HG03139 (cell line): ENCODE measurements around the gene CDH5.

Experiments used
- ATAC-seq: cut with Tn5 transposase; IDR thresholded peaks from one replicate; pipeline ENCODE4 v1.9.1; 2021; ENCODE audit not compliant: unreplicated experiment

CDH5 gene

GRCh38 chr16:66372078-66372897, 5.8 kb downstream of the CDH5 start:
- no peak for ATAC-seq

DNA sequence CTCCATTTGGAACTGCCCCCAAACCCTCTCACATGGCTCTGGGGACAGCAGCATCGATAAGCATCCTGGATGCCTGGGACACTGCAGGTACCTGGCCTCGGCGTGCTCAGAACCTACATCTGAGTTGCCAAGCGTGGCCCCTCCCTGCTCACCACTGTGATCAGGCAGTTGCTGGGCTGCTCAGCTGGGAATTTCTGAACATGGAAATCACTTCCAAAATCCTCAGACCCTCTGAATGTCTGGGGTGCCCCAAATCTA, 6.3 kb downstream of the CDH5 start:
- no peak for ATAC-seq

DNA sequence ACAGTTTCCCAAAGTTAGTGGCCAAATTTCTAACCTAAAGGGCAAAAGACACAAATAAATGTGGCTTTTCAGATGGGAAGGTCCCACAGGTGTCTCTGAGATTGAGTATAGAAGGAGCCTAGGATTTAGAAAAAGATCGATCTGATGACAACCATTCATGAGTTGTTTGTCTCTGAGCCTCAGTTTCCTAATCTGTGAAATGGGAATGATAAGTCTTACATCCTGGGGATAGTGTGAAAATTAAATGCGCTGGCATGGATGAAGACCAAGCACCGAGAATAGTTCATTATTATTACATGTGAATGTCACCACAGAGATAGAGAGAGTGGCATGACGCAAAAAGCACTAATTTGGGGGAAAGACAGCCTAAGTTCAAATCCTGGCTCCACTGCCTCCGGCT, 7.2 kb downstream of the CDH5 start:
- ATAC-seq: no peak

DNA sequence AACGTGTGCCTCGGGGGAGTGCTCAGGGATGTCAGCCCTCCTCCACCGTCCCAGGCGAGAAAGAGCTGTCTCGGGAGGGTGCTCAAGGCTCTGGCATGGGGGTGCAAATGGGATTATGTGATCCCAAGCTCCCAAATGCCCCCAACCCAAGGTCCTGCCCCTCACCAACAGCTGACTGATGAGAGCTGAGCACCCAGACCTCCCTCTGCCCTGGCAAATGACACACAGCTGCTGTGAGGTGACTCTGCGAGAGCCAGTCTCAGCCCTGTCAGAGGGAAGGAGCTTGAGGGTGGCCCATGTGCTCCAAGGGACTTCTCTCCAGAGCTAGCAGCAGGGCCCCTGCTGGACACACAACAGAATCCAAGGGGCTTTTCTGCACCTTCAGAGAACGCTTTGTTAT, 7.7 kb downstream of the CDH5 start:
- no peak for ATAC-seq

- ATAC-seq: no peak
These were observed 9.0 kb downstream of the CDH5 start for GRCh38 chr16:66375451-66375850.

GRCh38 chr16:66376114-66376513, 9.6 kb downstream of the CDH5 start:
- no peak for ATAC-seq

- no peak for ATAC-seq
These were observed 10.2 kb downstream of the CDH5 start for GRCh38 chr16:66376577-66377305.

GRCh38 chr16:66377324-66377723, 10.8 kb downstream of the CDH5 start:
- ATAC-seq: no peak

DNA sequence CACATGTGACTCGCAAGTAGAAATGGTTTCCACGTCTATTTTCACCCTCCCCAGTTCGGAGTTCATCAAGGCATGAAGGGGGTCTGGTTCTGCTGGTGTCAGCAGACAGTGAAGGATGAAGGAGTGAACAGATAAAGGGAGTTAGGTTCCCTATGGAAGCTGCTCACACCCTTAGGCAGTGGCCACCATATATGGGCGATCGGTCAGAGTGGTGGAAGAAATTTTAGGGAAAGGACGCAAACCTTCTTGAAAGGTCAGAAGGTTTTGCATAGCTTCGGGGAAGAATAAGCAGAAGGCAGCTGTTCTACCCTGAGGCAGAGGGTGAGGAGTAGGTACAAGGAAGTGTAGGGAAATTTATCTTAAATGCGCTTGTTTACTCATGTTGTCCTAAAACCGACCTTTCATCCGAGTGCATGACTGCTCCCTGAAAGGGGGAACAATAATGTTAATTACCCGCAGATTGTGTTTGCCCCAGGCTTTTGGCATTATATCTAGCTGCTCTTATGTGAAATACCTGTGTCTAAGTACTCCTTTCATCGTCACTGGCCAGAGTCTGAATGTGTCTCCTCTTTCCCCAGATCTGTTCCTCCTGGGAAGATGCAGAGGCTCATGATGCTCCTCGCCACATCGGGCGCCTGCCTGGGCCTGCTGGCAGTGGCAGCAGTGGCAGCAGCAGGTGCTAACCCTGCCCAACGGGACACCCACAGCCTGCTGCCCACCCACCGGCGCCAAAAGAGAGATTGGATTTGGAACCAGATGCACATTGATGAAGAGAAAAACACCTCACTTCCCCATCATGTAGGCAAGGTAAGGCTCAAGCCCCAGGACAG, 12.5 kb downstream of the CDH5 start:
- no peak for ATAC-seq

GRCh38 chr16:66379571-66379941, 13.1 kb downstream of the CDH5 start:
- ATAC-seq: no peak

DNA sequence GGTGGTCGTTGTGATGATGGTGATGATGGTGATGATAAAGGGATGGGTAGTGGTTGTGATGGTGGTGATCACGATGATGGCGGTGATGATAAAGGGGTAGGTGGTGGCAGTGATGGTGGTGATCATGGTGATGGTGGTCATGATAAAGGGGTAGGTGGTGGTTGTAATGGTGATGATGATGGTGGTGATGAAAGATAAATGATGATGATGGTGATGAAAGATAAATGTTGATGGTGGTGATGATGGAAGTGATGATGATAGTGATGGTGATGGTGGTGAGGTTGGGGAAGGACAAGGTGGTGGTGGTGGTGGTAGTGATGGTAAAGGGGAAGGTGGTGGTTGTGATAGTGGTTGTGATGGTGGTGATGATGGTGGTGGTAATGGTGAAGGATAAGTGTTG, 13.9 kb downstream of the CDH5 start:
- no peak for ATAC-seq

- ATAC-seq: no peak
These were observed 15.2 kb downstream of the CDH5 start for GRCh38 chr16:66381585-66382170.

DNA sequence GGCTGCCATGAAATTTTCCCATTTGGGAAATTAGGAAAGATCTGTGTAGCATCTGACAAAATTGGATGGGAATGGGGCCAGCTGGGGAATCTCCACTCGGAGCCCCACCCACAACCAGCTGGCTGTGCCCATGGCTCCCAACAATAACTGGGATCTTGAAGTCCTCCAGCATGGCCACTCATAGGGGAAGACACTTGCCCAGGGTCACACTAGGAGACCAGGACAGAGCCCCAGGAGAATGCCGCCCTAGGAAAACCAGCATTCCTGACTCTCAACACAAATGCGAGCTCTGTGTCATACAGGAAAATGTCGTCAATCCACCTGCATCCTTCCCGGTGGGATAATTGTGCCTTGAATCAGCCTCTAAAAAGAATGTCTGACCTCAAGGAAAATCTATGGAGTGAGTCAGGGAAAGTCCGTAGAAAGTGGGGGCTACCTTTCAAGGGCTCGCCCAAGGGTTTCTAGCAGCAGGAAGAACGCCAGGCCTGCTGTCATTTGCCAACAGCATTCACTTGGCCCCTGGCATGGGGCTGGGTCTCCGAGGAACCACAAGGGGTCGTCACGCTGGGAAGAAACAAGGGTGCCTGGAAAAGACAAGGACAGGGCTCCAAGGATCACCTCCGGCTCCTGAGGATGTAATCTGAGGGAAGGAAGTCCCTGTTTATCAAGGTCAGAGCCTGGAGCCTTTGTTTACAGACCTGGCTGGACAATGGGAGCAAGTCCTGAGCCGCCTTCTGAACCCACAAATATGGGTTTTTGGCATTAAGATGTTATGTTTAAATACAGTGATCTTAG, 15.9 kb downstream of the CDH5 start:
- ATAC-seq: no peak

DNA sequence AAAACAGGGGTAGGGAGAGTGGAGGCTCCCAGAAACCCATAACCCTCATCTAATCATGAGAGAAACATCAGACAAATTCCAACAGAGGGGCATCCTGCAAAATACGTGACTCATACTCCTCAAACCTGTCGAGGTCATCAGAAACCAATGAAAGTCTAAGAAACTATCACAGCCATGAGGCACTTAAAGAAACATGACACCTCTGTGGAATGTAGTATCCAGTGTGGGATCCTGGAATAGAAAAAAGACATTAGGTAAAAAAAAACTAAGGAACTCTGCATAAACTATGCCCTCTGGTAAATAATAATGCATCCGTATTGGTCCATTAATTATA, 16.4 kb downstream of the CDH5 start:
- ATAC-seq: no peak

- no peak for ATAC-seq
These were observed 17.1 kb downstream of the CDH5 start for GRCh38 chr16:66383551-66383950.

- ATAC-seq: no peak
These were observed 18.9 kb downstream of the CDH5 start for GRCh38 chr16:66385415-66385814.

DNA sequence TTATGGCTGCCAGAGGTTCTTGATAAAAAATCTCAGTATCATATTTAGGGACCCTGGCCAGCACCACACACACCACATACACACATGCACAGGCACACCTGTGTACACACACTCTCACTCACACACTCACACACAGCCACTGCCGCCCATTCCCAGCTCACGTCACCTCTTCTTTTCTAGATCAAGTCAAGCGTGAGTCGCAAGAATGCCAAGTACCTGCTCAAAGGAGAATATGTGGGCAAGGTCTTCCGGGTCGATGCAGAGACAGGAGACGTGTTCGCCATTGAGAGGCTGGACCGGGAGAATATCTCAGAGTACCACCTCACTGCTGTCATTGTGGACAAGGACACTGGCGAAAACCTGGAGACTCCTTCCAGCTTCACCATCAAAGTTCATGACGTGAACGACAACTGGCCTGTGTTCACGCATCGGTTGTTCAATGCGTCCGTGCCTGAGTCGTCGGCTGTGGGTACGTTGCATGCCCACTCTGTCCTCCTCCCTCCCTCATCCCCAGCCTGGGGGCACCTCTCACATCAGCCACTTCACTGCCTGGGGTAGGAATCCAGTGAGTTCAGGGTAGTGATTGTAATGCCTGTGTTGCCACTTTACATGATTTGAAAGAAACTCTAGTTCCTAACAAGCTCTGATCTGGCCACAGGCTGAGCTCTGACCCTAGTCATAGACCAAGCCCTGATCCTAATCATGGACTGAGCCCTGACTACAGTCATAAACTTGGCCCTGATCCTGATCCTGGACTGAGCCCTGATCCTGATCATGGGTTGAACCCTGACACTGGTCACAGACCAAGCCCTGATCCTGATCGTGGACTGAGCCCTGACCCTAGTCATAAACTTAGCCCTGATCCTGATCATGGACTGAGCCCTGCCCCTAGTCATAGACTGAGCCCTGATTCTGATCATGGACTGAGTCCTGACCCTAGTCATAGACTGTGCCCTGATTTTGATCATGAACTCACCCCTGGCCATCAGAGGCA, 20.4 kb downstream of the CDH5 start:
- no peak for ATAC-seq

DNA sequence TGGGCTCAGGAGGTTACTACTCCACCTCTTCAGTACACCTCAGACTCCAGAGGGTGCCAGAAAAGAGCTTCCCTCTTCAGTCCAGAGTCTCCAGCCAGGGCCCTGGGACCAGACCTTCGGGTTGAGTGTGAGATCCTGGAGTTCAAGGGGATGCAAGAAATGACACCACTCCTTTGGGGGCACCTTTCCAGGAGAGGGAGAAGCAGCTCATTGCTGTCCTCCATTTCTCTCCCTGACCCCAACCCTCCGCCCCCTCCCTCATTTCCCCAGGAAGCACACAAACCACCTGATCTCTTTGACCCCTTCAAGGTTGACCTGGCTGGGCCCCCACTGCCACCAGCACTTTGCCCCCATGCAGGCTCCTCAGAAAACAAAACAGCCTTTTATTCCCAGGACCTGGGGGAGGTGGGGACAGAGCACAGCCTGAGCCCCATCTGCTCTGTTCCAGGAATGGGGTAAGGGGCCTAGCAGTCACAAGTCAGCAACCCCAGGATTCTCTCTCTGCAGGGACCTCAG, 21.4 kb downstream of the CDH5 start:
- ATAC-seq: no peak

DNA sequence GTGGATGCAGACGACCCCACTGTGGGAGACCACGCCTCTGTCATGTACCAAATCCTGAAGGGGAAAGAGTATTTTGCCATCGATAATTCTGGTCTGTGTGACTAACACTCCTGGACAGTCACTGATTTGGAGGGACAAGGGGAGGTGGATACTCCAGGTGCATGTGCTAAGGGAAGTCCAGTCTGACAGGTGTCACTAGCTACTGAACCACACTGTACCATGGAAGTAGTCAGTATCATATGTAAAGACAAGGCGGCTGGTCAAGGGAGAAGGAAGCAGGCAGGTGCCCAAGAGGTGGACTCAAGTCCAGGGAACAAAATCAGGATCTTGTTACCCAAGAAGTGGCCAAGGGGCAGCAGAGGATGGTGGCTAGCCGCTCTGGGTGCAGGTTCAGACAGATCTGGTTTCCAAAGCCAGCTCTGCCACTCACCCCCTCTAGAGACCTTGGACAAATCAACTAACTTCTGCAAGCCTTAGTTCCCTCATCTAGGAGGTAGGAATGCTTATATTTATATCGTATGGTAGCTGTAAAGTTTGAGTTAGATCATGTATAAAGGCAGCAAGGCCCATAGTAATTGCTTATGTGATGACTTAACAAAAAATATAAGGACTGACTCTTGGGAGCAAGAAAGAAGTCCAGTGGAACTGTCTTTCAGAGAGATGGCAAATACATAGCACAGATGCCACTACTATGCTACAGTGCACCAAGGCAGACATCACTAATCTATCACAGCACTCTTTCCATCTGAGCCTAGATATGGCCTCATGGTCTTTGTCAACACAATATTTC, 22.1 kb downstream of the CDH5 start:
- no peak for ATAC-seq
